Muscle of leg (tissue), 11 donors: ENCODE results near the gene ZNF512B. TPM values are rescaled to one million over a fixed set of nuclear protein-coding genes. Genes with fewer than 3 reads are reported as not detected.

Experiments
- DNase-seq: peaks from one replicate; pipeline ENCODE4 v3.0.0; 2013
- H3K27ac ChIP-seq: one replicate; pipeline ENCODE4 v1.5.1; 2013; ENCODE audit warnings: mild to moderate bottlenecking, low read length, control low read depth
- H3K27me3 ChIP-seq: one replicate; pipeline ENCODE4 v1.6.1; 2013; ENCODE audit warnings: low read length; ENCODE audit not compliant: control insufficient read depth, insufficient read depth
- H3K36me3 ChIP-seq: one replicate; pipeline ENCODE4 v1.6.1; 2013; ENCODE audit warnings: low read length; ENCODE audit not compliant: control insufficient read depth, insufficient read depth
- H3K4me1 ChIP-seq: one replicate; pipeline ENCODE4 v1.6.1; 2013; ENCODE audit warnings: low read length; ENCODE audit not compliant: control insufficient read depth, insufficient read depth
- H3K4me3 ChIP-seq: one replicate; pipeline ENCODE4 v1.5.1; 2013; ENCODE audit warnings: low read length, control low read depth
- H3K9me3 ChIP-seq: replicated peaks from 2 replicates; pipeline ENCODE4 v1.6.1; 2013; ENCODE audit warnings: low read depth, low read length; ENCODE audit not compliant: control insufficient read depth
- WGBS: methylation state at CpG from one replicate; pipeline ENCODE4 v1.1.5; 2013; ENCODE audit warnings: missing lambda C conversion rate; ENCODE audit not compliant: insufficient coverage; 5-methylcytosine and 5-hydroxymethylcytosine counted together
- polyA plus RNA-seq, 8 donors: library from polyadenylated mRNA; unstranded; fragments of 120-200 nt; gene quantifications; one replicate each; pipeline versions ENCODE4 v1.2.1 to v1.2.3, GENCODE V29; 2013; ENCODE audit warnings: inconsistent platforms in 1 of 8, low replicate concordance in 1 of 8; ENCODE audit not compliant: insufficient read length in 8 of 8, insufficient read depth in 1 of 8
- total RNA-seq: library from RNA; stranded (reverse); fragments of 120-200 nt; gene quantifications from one replicate; pipeline ENCODE4 v1.2.4, GENCODE V29; 2013

ZNF512B gene
- total and polyA plus RNA-seq, 9 donors, result 15.5 to 34.0 (median 27.6) TPM

- H3K27me3 ChIP-seq, result no peaks in the 10 kb centered on the region
- no peaks in the 10 kb centered on the region for H3K4me1 ChIP-seq
- no peak for DNase-seq
- H3K4me3 ChIP-seq, result no peak overlapping the region
- peaks cover 68% of the 10 kb centered on the region for H3K36me3 ChIP-seq
- peaks cover 2% of the 10 kb centered on the region for H3K9me3 ChIP-seq
- no peak overlapping the region for H3K27ac ChIP-seq
- 95% methylated on average over 6 of the region's 6 CpGs for WGBS
Observed at GRCh38 chr20:64005394-64005793, 35.7 kb upstream of the ZNF512B start.

- Histone ChIP-seq H3K27ac (no peak overlapping the region), H3K36me3 (peaks cover 72% of the 10 kb centered on the region), H3K4me1 (no peaks in the 10 kb centered on the region), H3K4me3 (no peak overlapping the region), H3K9me3 (peaks cover 2% of the 10 kb centered on the region), H3K27me3 (no peaks in the 10 kb centered on the region)
- no peak for DNase-seq
- 91% methylated on average over 5 of the region's 7 CpGs for WGBS
Observed at GRCh38 chr20:64003960-64004725, 34.4 kb upstream of the ZNF512B start.

- H3K9me3 ChIP-seq, result no peaks in the 10 kb centered on the region
- DNase-seq, result no peak
- whole genome bisulfite sequencing, result 84% methylated on average over 3 of the region's 11 CpGs
- H3K27me3 ChIP-seq, result no peaks in the 10 kb centered on the region
- no peaks in the 10 kb centered on the region for H3K4me1 ChIP-seq
- peaks cover 66% of the 10 kb centered on the region for H3K36me3 ChIP-seq
- H3K27ac ChIP-seq, result no peak overlapping the region
- H3K4me3 ChIP-seq, result no peak overlapping the region
Observed at GRCh38 chr20:64001607-64002011, 31.9 kb upstream of the ZNF512B start.

DNA sequence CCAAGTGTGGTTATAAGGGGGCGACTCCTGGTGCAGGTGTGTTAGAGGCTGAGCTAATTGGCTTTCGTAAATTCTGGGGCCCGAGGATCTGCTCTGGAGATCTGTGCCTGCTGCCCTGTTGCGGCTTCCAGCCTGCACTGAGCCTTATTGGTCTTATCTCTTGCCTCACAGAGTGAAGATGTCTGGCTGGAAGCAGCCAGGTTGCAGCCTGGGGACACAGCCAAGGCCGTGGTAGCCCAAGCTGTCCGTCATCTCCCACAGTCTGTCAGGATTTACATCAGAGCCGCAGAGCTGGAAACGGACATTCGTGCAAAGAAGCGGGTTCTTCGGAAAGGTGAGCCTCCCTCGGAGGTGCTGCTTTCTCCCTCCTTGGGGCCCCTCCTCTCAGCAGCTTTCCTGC lies 31.2 kb upstream of the ZNF512B start:
- Histone ChIP-seq H3K27ac (no peak overlapping the region), H3K36me3 (peaks cover 69% of the 10 kb centered on the region), H3K4me1 (no peaks in the 10 kb centered on the region), H3K4me3 (no peak overlapping the region), H3K27me3 (no peaks in the 10 kb centered on the region), H3K9me3 (no peaks in the 10 kb centered on the region)
- 95% methylated on average over 6 of the region's 12 CpGs for WGBS
- DNase-seq, result no peak

DNA sequence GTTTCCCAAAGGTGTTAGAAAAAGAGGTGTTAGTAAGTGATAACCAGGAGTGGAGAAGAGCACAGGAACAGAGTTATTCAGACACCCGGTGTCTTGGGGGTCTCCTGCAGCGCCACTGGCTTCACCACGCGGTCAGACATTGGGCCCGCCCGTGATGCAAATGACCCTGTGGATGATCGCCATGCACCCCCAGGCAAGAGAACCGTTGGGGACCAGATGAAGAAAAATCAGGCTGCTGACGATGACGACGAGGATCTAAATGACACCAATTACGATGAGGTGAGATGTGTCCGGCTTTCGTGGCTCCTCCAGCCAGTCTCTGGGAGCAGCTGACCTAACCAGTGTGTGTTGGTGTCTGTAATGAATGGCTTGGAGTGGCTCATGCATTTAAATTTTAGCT lies 13.2 kb upstream of the ZNF512B start:
- Histone ChIP-seq H3K36me3 (peaks cover 43% of the 10 kb centered on the region), H3K27ac (no peak overlapping the region), H3K4me3 (no peak overlapping the region), H3K9me3 (no peaks in the 10 kb centered on the region), H3K4me1 (peaks cover 34% of the 10 kb centered on the region), H3K27me3 (no peaks in the 10 kb centered on the region)
- WGBS, result 87% methylated on average over 14 of the region's 14 CpGs
- DNase-seq, result no peak

- under 1% methylated on average over 59 of the region's 75 CpGs for WGBS
- peaks cover 34% of the 10 kb centered on the region for H3K4me1 ChIP-seq
- peak within 1 kb of the TSS; percentile 87 for H3K4me3 ChIP-seq
- peak; percentile 98 for DNase-seq
- no peaks in the 10 kb centered on the region for H3K27me3 ChIP-seq
- H3K27ac ChIP-seq, result peak within 1 kb of the TSS; percentile 89
- peaks cover 32% of the 10 kb centered on the region for H3K36me3 ChIP-seq
- H3K9me3 ChIP-seq, result no peaks in the 10 kb centered on the region
Observed at GRCh38 chr20:63980806-63981728, 11.3 kb upstream of the ZNF512B start, which contains the start of gene PRPF6. Gene PRPF6 (plus strand): TSS chr20:63981132. CDS start chr20:63981246, 114 bp downstream.

DNA sequence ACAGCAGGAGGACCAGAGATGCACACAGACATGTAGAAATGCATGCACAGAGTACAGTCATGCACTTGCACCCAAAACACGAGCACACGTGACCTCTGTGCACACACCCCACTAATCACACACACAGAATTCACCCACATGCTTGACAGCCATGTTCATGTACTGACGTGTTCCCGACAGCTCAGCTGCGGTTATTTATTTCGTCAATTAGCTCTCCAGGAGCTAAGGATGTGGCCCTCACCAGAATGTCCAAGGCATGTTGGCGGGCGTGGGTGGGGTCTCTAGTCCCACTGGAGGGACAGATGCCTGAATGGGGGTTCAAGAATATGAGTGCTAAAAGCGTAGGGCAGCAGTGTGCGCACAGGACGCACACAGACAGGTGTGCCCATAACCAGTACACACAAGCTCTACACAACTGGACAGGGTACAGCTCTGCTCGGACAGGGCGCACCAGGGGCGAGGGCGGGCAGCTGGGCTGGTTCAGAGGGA lies 10.6 kb upstream of the ZNF512B start:
- WGBS, result 85% methylated on average over 10 of the region's 15 CpGs
- no peak for DNase-seq
- Histone ChIP-seq H3K27me3 (no peaks in the 10 kb centered on the region), H3K4me3 (peak overlapping the region; percentile 87), H3K27ac (peak overlapping the region; percentile 89), H3K36me3 (peaks cover 29% of the 10 kb centered on the region), H3K4me1 (peaks cover 34% of the 10 kb centered on the region), H3K9me3 (no peaks in the 10 kb centered on the region)

- peaks cover 34% of the 10 kb centered on the region for H3K4me1 ChIP-seq
- peak; percentile 87 for DNase-seq
- peak within 1 kb of the TSS; percentile 58 for H3K4me3 ChIP-seq
- H3K27ac ChIP-seq, result peak within 1 kb of the TSS; percentile 89
- H3K9me3 ChIP-seq, result no peaks in the 10 kb centered on the region
- WGBS, result under 1% methylated on average over 48 of the region's 52 CpGs
- H3K36me3 ChIP-seq, result peaks cover 25% of the 10 kb centered on the region
- H3K27me3 ChIP-seq, result no peaks in the 10 kb centered on the region
Observed at GRCh38 chr20:63979557-63980316, 10.0 kb upstream of the ZNF512B start, which contains the start of gene SAMD10. Gene SAMD10 (minus strand): TSS chr20:63979642. CDS start chr20:63979467, 175 bp downstream.

DNA sequence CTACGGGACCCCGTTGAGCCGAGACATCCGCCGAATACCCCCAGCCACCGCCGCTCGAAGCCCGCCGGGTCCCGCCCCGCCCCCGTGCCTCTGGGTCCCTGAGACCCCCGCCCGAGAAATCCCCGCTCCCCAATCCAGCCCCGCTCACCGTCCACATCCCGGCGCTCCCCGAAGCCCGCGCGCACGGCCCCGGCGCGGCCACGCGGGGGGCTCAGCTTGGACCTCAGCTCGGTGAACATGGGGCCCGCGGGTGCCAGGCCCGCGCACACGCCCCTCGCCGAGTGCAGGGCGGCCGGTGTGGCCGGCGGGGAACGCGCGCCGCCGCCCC lies 9.5 kb upstream of the ZNF512B start:
- H3K4me3 ChIP-seq, result peak overlapping the region; percentile 58
- peaks cover 20% of the 10 kb centered on the region for H3K36me3 ChIP-seq
- no peaks in the 10 kb centered on the region for H3K27me3 ChIP-seq
- under 1% methylated on average over 47 of the region's 47 CpGs for WGBS
- no peak for DNase-seq
- H3K9me3 ChIP-seq, result no peaks in the 10 kb centered on the region
- peak overlapping the region; percentile 62 for H3K27ac ChIP-seq
- H3K4me1 ChIP-seq, result peaks cover 40% of the 10 kb centered on the region
